Fibroblast of lung (primary cell): ENCODE results near the gene MOB1A.

Experiments
- CTCF ChIP-seq, 2 donors: IDR thresholded peaks in 1 of 2; conservative IDR thresholded peaks in 1 of 2; 1 replicate in 1 of 2; 2 replicates in 1 of 2; pipeline ENCODE4 v1.5.1; 2011 to 2012; ENCODE audit warnings: low read length in 2 of 2, control low read depth in 1 of 2, inconsistent platforms in 1 of 2, low read depth in 1 of 2, mild to moderate bottlenecking in 1 of 2
- EZH2 ChIP-seq: IDR thresholded peaks from 2 replicates; pipeline ENCODE4 v1.5.1; 2012; ENCODE audit warnings: low read length, control low read depth, mild to moderate bottlenecking; ENCODE audit errors: missing control alignments

- no peak for TF ChIP-seq CTCF (conservative IDR thresholded peaks at IDR 0.05 in 1 of 2, IDR thresholded peaks at IDR 0.05 in 1 of 2; ENCODE audit: low read depth in 1 of 2, low read length in 2 of 2)
- no peak for TF ChIP-seq EZH2
These were observed 68.1 kb downstream of the MOB1A start for GRCh38 chr2:74110537-74110936.
